PC-3 (cell line): ENCODE measurements around the gene DEFB113.

Source experiments
- EZH2 ChIP-seq: fragments of 300-600 bp; sonication (generic); IDR thresholded peaks from one replicate; pipeline ENCODE4 v1.6.1; 2017; ENCODE audit warnings: antibody characterized with exemption, mild to moderate bottlenecking, low read length; ENCODE audit not compliant: unreplicated experiment
- EZH2phosphoT487 ChIP-seq: fragments of 300-600 bp; sonication (generic); IDR thresholded peaks from 2 replicates; pipeline ENCODE4 v1.6.1; 2018; ENCODE audit warnings: mild to moderate bottlenecking, antibody characterized with exemption, low read length, borderline replicate concordance
- TF ChIP-seq, protein P1 (sequence below): fragments of 300-600 bp; sonication (generic); conservative IDR thresholded peaks from 2 replicates; pipeline ENCODE4 v1.5.1; 2017; ENCODE audit warnings: antibody characterized with exemption, low read depth, mild to moderate bottlenecking, low read length

GRCh38 chr6:49946835-49947234 lies 22.6 kb downstream of the DEFB113 start:
- TF ChIP-seq, protein P1, sequence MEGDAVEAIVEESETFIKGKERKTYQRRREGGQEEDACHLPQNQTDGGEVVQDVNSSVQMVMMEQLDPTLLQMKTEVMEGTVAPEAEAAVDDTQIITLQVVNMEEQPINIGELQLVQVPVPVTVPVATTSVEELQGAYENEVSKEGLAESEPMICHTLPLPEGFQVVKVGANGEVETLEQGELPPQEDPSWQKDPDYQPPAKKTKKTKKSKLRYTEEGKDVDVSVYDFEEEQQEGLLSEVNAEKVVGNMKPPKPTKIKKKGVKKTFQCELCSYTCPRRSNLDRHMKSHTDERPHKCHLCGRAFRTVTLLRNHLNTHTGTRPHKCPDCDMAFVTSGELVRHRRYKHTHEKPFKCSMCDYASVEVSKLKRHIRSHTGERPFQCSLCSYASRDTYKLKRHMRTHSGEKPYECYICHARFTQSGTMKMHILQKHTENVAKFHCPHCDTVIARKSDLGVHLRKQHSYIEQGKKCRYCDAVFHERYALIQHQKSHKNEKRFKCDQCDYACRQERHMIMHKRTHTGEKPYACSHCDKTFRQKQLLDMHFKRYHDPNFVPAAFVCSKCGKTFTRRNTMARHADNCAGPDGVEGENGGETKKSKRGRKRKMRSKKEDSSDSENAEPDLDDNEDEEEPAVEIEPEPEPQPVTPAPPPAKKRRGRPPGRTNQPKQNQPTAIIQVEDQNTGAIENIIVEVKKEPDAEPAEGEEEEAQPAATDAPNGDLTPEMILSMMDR, result no peak
- no peak for TF ChIP-seq EZH2
- no peak for TF ChIP-seq EZH2phosphoT487
